ENCODE measurements around the gene APBA2.
"Not testable (repeated sequence)": the region's sequence is repeated elsewhere in the genome, so short reads cannot be mapped to it uniquely, and the experiment has no call there.

APBA2 gene

GRCh38 chr15:28885630-28886430, at the start of gene APBA2:
Gene APBA2, plus strand, starts transcription at chr15:28885974. Its CDS starts 167,911 bp downstream, at chr15:29053885.
- peak; percentile 24 for DNase-seq

DNA sequence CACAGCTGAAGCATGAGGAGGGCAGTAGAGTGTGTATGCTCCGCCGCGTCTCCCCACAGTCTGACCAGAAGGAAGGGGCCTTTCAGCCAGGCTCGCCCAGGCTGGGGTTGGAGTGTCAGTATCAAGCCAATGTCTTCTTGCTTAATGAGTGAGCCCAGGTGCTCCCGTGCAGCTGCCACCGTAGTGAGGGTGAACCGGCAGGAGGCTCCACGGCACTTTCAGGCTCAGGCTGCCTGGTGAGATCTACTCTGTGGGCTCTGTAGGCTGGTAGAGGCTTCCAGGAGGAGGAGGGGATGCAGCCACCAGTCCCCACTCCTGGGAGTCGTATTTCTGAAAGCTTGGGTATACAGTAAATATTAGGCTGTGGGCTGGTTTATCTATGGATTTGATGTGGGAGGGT, 45.5 kb upstream of the APBA2 start:
- not testable (repeated sequence) for DNase-seq

GRCh38 chr15:28842210-28842609, 43.6 kb upstream of the APBA2 start:
- DNase-seq = not testable (repeated sequence)

DNA sequence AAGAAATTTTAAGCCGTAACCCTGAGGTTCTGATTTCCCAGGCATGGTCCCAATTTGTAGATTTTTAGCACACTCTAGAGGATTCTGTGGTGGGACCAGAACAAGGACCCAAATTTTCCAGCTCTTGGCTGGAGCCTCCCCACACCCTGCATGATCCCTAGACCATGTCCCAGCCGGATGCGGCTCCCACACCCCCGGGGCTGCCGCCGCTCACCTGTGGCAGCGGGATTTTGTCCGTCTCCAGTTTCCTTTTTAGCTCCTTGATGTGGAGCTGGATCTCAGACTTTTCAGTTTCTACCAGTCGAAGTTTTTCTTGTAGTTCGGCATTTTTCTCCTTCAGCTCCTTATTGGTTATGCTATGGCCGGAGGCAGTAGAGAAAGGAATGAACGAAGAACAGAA, 42.3 kb upstream of the APBA2 start:
- DNase-seq = not testable (repeated sequence)

- DNase-seq = not testable (repeated sequence)
Observed at GRCh38 chr15:28844147-28844546, 41.6 kb upstream of the APBA2 start.

GRCh38 chr15:28847247-28847646, 38.5 kb upstream of the APBA2 start:
- not testable (repeated sequence) for DNase-seq

- DNase-seq = not testable (repeated sequence)
Observed at GRCh38 chr15:28847959-28848358, 37.8 kb upstream of the APBA2 start.

- not testable (repeated sequence) for DNase-seq
Observed at GRCh38 chr15:28848521-28848920, 37.3 kb upstream of the APBA2 start, which contains the start of gene GOLGA6L7. Gene GOLGA6L7, minus strand, starts transcription at chr15:28848644. Its CDS starts 95 bp downstream, at chr15:28848549.

- not testable (repeated sequence) for DNase-seq
Observed at GRCh38 chr15:28849271-28849670, 36.5 kb upstream of the APBA2 start.

DNA sequence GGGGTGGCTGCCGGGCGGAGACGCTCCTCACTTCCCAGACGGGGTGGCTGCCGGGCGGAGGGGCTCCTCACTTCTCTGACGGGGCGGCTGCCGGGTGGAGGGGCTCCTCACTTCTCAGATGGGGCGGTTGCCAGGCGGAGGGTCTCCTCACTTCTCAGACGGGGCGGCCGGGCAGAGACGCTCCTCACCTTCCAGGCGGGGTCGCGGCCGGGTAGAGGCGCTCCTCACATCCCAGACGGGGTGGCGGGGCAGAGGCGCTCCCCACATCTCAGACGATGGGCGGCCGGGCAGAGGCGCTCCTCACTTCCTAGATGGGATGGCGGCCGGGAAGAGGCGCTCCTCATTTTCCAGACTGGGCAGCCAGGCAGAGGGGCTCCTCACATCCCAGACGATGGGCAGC, 36.0 kb upstream of the APBA2 start:
- not testable (repeated sequence) for DNase-seq

DNA sequence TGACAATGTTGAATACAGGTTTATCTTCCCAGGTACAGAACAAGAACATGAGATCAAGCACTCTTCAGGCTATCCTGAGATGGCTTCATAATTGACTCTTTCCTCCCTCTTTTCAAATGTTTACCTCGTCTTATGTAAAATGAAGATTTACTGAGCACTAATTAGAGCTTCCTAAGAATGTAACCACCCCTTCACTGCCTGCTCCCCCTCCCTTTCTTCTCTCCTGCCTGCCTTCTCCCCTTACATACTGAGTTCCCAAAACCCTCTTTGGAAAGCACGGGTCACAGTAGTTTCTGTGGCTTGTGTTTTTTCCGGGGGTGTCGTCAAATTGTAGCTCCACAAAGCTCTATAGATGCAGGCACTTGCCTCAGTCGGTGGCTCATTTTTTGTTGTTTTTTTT, 32.1 kb upstream of the APBA2 start:
- DNase-seq = not testable (repeated sequence)

DNA sequence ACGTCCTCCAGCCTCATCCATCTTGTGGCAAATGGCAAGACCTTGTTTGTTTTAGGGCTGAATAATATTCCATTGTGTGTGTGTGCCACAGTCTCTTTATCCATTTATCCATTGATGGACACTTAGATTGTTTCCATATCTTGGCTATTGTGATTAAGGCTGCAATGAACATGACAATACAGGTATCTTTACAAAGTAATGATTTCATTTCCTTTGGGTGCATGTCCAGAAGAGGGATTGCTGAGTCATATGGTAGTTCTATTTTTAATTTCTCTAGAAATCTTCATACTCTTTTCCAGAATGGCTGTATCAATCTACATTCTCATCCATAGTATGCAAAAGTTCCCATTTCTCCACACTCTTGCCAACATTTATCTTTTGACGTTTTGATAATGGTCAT, 31.2 kb upstream of the APBA2 start:
- DNase-seq = not testable (repeated sequence)

DNA sequence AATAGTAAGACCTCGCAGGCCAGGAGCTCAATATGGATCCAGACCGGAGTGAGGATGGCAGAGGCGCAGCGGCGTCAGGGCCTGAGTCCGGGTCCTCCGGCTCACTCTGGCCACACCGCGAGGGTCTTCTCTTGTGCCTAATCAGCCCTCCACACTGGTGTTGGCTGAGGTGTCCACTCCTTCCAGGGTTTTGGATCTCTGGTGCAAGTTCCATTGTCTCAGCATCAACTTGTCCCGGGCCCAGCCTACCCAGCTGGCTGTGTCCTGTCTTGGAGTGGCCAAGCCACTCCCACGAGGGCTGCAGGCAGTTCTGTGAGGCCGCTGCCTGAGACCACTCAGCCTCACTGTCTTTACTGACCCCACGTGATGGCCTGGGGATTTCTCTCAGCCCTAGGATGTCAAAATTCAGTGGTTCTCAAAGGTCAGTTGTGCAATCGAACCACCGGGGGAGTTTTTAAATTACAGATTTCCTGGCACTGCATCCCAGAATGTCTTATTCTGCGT, 24.7 kb upstream of the APBA2 start:
- DNase-seq = no peak

DNA sequence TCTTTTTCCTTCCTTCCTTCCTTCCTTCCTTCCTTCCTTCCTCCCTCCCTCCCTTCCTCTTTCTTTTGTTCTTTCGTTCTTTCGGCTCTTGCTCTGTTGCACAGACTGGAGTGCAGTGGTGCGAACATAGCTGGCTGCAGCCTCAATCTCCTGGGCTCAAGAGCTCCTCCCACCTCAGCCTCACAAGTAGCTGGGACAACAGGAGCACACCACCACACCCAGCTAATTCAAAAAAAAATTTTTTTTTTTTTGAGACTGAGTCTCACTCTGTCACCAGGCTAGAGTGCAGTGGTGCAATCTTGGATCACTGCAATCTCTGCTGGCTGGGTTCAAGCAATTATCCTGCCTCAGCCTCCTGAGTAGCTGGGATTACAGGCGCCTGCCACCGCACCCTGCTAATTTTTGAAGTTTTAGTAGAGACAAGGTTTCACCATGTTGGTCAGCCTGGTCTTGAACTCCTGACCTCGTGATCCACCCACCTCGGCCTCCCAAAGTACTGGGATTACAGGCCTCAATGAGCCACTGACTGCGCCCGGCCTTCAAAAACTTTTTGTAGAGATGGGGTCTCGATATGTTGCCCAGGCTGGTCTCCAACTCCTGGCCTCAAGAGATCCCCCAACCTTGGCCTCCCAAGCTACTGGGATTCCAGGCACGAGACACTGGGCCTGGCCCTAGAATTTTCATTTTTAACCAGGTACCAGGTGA, 24.0 kb upstream of the APBA2 start:
- not testable (repeated sequence) for DNase-seq

- no peak for DNase-seq
Observed at GRCh38 chr15:28868744-28869345, 16.9 kb upstream of the APBA2 start.

- DNase-seq = no peak
Observed at GRCh38 chr15:28871168-28871567, 14.6 kb upstream of the APBA2 start.

DNA sequence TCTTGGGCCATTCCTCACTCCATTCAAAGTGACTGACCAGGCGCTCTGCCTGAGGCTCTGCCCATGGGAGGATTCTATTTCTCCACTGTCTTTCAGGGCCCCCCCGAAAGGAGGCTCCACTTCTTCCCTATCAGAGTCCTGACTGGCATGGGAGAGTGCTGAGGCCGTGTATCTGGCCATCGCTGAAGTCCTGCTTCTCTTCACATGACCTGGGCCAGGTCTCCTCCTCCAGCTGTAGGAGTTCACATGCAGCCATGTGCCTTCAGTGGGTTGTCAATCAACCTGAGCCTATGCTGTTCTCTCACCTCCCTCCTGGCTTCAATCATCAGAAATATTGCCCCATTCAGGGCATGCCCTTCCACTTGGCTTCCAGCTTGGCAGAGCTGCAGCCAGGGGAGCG, 12.8 kb upstream of the APBA2 start:
- no peak for DNase-seq

- no peak for DNase-seq
Observed at GRCh38 chr15:28873585-28874190, 12.1 kb upstream of the APBA2 start.

DNA sequence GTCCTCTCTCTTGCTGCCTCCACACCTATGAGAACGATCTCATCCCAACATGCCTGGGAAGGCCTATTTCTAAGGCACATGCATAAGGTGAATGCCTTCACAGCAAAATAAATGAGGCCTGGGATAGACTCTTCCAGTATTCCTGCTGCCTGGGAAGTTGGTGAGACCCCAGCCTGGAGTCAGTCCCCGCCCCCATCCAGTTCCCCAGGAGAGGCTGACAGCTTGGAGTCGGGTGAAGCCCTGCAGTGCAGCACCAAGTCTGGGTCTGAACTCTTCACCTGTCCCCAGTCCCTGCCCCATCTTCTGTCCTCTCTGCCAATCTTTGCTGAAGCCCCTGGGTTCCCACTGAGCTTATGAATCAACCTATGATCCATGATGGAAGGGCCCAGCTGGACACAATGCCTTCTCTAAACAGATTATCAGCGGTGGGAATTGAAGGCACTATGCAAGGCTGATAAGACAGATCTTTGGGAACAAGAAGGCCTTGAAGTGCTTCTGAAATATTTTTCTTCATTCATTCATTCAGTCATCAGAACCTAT, 10.2 kb upstream of the APBA2 start:
- no peak for DNase-seq

GRCh38 chr15:28876131-28876844, 9.5 kb upstream of the APBA2 start:
- no peak for DNase-seq

DNA sequence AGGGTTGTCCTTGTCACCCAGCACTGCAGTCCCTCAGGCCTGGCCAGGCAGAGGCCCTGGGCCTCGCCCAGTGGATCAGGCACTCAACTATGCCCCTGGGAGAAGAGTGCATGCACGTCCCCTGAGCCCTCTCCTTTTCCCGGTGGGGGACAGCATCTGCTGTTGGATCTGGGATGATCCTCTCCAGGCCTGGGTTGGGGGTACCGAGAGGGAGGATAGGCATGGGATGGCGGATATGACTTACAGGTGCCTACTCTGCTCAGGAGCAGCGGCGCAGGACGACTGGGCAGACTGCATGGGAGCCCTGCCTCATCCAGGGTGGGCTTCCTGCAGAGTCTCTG, 9.0 kb upstream of the APBA2 start:
- DNase-seq = no peak

- no peak for DNase-seq
Observed at GRCh38 chr15:28878209-28878608, 7.6 kb upstream of the APBA2 start.
